Measurements from ENCODE around the gene IRF2.
A peak's percentile ranks its signal among the peaks of the same experiment; 100 is the strongest.

The IRF2 gene

DNA sequence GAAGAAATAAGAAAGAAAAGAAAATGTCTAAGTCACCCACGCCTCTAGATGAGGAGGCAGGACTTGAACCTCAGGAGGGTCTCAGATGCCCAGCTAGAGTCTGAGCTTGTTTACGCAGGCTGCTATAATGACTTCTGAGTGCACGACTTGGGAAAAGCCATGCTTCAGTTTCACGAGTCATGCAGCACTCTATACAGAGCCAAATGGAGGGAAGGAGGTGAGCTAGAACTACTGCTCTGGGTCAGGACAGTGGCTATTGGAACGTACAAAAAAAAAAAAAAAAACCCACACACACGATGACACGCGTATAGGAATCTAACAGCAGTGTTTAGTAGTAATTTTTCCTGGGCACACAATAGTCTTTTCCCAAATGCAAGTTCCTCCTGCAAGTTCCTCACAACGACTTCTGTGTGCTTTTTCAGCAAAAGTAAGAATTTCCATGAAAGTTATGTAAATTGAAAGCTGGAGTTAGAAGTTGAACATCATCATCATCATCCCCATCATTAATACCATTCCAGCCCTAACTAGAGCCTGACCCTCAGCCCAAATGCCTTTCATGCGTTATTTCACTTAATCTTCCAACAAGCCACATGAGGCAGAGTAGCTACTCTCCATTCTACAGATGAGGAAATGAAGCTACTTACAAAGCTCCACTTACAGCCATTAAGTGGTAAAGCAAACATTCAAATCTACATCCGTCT is 36.6 kb downstream of the IRF2 start:
- TF ChIP-seq CSRNP3 (CRISPR knock-in tag; IDR thresholded peaks at IDR 0.05) (no peak), ZC3H10 (CRISPR knock-in tag; IDR thresholded peaks at IDR 0.05) (no peak), ESRRG (CRISPR knock-in tag; IDR thresholded peaks at IDR 0.05) (no peak), ZNF565 (CRISPR knock-in tag; conservative IDR thresholded peaks at IDR 0.05; ENCODE audit: low read depth) (no peak), PATZ1 (CRISPR knock-in tag; IDR thresholded peaks at IDR 0.05; ENCODE audit: borderline replicate concordance) (no peak), RARB (CRISPR knock-in tag; IDR thresholded peaks at IDR 0.05) (no peak)
- TF ChIP-seq, protein P1, sequence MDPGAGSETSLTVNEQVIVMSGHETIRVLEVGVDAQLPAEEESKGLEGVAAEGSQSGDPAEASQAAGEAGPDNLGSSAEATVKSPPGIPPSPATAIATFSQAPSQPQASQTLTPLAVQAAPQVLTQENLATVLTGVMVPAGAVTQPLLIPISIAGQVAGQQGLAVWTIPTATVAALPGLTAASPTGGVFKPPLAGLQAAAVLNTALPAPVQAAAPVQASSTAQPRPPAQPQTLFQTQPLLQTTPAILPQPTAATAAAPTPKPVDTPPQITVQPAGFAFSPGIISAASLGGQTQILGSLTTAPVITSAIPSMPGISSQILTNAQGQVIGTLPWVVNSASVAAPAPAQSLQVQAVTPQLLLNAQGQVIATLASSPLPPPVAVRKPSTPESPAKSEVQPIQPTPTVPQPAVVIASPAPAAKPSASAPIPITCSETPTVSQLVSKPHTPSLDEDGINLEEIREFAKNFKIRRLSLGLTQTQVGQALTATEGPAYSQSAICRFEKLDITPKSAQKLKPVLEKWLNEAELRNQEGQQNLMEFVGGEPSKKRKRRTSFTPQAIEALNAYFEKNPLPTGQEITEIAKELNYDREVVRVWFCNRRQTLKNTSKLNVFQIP (CRISPR knock-in tag; IDR thresholded peaks at IDR 0.05; ENCODE audit: borderline replicate concordance, low read depth): no peak

DNA sequence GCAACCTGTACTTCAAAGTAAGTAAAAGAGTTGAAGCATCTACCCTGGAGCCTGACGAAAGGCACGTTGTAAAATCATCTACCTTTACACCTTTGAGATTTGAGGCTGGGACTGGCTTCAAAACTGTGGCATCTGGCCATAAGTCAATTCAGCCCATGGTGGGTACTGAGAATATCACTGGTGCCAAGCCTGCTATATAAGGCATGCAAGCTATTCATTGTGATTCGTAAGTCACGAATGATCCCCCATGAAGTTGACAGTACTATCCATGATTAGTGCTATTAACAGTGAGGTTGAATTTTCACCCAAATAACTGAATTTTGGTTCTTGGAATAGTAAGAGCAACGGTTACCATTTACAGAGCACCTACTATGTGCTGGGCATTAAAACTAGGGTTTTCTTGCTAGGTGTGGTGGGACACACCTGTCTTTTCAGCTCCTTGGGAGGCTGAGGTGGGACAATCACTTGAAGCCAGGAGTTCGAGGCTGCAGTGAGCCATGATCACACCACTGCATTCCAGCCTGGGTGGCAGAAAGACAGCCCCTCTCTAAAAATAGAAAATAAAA is 39.8 kb downstream of the IRF2 start:
- TF ChIP-seq CREB5 (CRISPR knock-in tag; IDR thresholded peaks at IDR 0.05; ENCODE audit: low read depth): no peak
- TF ChIP-seq ZNF8 (CRISPR knock-in tag; IDR thresholded peaks at IDR 0.05): no peak
- no peak for TF ChIP-seq GLIS3 (CRISPR knock-in tag; IDR thresholded peaks at IDR 0.05)
- TF ChIP-seq ZFP30 (CRISPR knock-in tag; IDR thresholded peaks at IDR 0.05): no peak
- no peak for TF ChIP-seq ZNF565 (CRISPR knock-in tag; conservative IDR thresholded peaks at IDR 0.05; ENCODE audit: low read depth)
- no peak for TF ChIP-seq SNAI2 (CRISPR knock-in tag; IDR thresholded peaks at IDR 0.05)

More for the DNA sequence above, 36.6 kb downstream of the IRF2 start:
- ATAC-seq: peak; percentile 29; the same call in 1 of the 3 replicates

GRCh38 chr4:184434021-184434420 is 40.3 kb downstream of the IRF2 start:
- ATAC-seq: no peak
- TF ChIP-seq RARB (CRISPR knock-in tag; IDR thresholded peaks at IDR 0.05) (no peak), ESRRG (CRISPR knock-in tag; IDR thresholded peaks at IDR 0.05) (no peak), TOX (CRISPR knock-in tag; IDR thresholded peaks at IDR 0.05; ENCODE audit: borderline replicate concordance) (no peak), BACH2 (CRISPR knock-in tag; IDR thresholded peaks at IDR 0.05; ENCODE audit: borderline replicate concordance) (no peak), CREB5 (CRISPR knock-in tag; IDR thresholded peaks at IDR 0.05; ENCODE audit: low read depth) (no peak), ZC3H10 (CRISPR knock-in tag; IDR thresholded peaks at IDR 0.05) (no peak), ZNF565 (CRISPR knock-in tag; conservative IDR thresholded peaks at IDR 0.05; ENCODE audit: low read depth) (no peak), SNAI2 (CRISPR knock-in tag; IDR thresholded peaks at IDR 0.05) (no peak), CSRNP3 (CRISPR knock-in tag; IDR thresholded peaks at IDR 0.05) (no peak), ZFP30 (CRISPR knock-in tag; IDR thresholded peaks at IDR 0.05) (no peak), ISL1 (CRISPR knock-in tag; IDR thresholded peaks at IDR 0.05) (no peak), ZNF8 (CRISPR knock-in tag; IDR thresholded peaks at IDR 0.05) (no peak), ARNTL (CRISPR knock-in tag; IDR thresholded peaks at IDR 0.05; ENCODE audit: borderline replicate concordance, low read depth) (no peak), PATZ1 (CRISPR knock-in tag; IDR thresholded peaks at IDR 0.05; ENCODE audit: borderline replicate concordance) (no peak), TSHZ2 (CRISPR knock-in tag; IDR thresholded peaks at IDR 0.05) (no peak), GLIS3 (CRISPR knock-in tag; IDR thresholded peaks at IDR 0.05) (no peak), TCF4 (CRISPR knock-in tag; IDR thresholded peaks at IDR 0.05; ENCODE audit: borderline replicate concordance) (no peak), OSR1 (CRISPR knock-in tag; IDR thresholded peaks at IDR 0.05) (no peak), ZNF70 (CRISPR knock-in tag; IDR thresholded peaks at IDR 0.05) (no peak), ZFP3 (CRISPR knock-in tag; IDR thresholded peaks at IDR 0.05) (no peak)

More for the DNA sequence above, 39.8 kb downstream of the IRF2 start:
- ATAC-seq: no peak
